GM12865 (cell line): ENCODE measurements around the gene SKP2.

Source experiments
- DNase-seq: peaks from one replicate; pipeline ENCODE4 v3.0.0; 2010; ENCODE audit warnings: low read depth
- H3K4me3 ChIP-seq: 2 replicates; pipeline ENCODE4 v1.5.1; 2011; ENCODE audit warnings: mild to moderate bottlenecking, low read depth, low read length, control low read depth
- TF ChIP-seq, protein P1 (sequence below): IDR thresholded peaks from 2 replicates; pipeline ENCODE4 v1.5.1; 2011; ENCODE audit warnings: low read length, control low read depth, low read depth, inconsistent platforms; ENCODE audit not compliant: insufficient read depth; ENCODE audit errors: missing control alignments

The SKP2 gene

DNA sequence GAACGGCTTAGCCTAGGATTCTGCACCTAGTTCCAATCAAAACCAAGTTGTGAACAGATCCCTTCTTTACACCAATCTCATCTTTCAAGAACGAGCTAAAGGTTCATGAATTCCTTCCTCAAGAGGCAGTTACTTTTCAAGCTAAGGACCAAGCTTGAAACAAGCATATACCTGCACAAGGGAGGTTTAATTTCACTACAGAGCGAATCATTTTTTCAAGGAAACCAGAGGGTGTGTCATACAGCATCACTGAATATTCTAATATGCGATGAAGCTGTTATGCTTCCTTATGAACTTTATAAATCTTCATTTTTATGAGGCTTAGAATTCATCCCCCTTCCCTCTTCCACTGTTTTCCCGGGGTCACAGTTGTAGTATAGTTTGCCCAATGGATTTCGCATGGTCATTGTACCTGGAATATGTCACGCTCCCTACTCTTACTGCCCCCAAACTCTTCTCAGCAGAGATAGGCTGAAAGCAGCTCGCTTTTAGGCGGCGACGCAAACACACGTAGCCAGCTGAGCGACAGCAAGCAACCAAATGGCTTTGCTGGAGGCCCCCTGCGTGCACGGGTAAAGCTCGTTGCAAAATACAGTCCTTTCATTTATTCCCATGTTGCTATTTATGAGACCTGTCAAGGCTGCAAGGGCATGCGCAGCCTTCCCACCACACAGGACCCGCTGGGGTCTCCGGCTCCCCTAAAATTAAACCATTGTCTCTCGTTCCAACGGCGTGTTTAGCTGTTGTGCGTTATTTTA, 1.1 kb upstream of the SKP2 start:
- DNase-seq: peak; percentile 73
- TF ChIP-seq, protein P1, sequence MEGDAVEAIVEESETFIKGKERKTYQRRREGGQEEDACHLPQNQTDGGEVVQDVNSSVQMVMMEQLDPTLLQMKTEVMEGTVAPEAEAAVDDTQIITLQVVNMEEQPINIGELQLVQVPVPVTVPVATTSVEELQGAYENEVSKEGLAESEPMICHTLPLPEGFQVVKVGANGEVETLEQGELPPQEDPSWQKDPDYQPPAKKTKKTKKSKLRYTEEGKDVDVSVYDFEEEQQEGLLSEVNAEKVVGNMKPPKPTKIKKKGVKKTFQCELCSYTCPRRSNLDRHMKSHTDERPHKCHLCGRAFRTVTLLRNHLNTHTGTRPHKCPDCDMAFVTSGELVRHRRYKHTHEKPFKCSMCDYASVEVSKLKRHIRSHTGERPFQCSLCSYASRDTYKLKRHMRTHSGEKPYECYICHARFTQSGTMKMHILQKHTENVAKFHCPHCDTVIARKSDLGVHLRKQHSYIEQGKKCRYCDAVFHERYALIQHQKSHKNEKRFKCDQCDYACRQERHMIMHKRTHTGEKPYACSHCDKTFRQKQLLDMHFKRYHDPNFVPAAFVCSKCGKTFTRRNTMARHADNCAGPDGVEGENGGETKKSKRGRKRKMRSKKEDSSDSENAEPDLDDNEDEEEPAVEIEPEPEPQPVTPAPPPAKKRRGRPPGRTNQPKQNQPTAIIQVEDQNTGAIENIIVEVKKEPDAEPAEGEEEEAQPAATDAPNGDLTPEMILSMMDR: no peak
- peak overlapping the region; percentile 84 for H3K4me3 ChIP-seq

DNA sequence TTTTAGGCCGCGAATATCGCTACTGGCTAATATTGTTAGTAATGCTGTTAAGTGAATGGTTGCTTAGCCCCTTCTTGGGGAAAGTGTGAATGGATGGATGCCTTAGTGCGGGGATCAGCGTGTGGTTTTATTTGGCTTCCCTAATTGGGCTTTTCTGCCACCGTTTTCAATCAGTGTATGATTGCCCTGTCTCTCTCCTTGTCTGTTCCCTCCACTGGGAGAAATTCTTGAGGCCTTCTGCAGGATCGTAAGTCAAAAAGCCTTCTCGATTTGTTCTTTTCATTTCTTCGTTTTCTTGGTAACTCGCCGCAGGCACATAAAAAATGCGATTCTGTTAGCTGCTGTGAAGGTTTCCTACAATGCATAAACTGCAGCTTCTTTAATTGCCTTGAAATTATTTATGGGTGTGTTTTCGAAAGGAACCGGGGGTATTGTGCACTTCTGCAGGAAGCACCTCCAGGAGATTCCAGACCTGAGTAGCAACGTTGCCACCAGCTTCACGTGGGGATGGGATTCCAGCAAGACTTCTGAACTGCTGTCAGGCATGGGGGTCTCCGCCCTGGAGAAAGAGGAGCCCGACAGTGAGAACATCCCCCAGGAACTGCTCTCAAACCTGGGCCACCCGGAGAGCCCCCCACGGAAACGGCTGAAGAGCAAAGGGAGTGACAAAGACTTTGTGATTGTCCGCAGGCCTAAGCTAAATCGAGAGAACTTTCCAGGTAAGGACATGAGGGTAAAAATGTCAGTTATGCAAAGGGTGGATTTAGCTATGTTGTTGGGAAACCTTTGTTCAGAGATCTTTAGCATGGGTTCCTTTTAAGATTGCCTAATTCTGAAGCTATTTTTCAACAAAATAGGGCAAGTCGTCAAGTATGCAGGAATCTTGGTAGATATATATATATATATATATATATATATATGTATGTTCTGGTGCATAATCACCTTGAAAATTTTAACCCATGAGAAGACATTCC, 700 bp downstream of the SKP2 start:
- peak; percentile 10 for DNase-seq
- TF ChIP-seq, protein P1: no peak
- H3K4me3 ChIP-seq: peak overlapping the region; percentile 84

DNA sequence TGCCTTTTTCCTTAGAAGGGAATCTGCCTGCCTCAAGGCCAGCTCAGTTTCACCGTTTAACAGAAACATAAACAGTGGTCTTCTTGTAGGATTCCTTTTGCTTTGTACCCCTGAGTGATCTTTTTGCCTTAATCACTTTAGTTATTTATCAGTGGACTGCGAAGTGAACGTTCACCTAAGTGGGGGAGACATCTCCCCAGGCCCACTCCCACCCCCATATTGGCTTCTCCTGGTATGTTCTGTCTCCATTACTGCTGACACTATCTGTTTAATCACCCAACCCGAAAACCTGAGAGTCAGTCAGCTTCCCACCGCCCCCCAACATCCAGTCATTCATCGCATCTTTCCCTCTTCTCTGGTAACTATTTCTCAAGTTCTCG, 1.4 kb downstream of the SKP2 start:
- TF ChIP-seq, protein P1: no peak
- DNase-seq: no peak
- peak overlapping the region; percentile 84 for H3K4me3 ChIP-seq

DNA sequence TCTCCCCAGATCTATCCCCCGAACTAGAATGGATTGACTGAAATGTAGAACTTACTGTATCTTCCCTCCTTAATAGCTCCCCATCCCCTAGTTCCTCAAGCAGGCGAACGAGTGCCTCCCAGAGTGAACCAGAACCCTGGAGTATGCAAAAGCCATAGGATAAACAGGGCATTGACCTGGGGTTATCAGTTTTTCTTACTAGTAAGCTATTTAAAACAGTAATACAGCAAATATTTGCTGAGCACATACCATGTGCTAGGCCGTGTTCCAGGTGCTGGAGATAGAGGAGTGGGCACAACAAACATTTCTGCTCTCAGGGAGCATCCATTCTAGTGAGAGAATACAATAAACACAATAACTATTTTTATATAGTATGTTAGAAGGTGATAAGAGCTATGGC, 1.8 kb downstream of the SKP2 start:
- no peak for DNase-seq
- no peak overlapping the region for H3K4me3 ChIP-seq
- TF ChIP-seq, protein P1: no peak

DNA sequence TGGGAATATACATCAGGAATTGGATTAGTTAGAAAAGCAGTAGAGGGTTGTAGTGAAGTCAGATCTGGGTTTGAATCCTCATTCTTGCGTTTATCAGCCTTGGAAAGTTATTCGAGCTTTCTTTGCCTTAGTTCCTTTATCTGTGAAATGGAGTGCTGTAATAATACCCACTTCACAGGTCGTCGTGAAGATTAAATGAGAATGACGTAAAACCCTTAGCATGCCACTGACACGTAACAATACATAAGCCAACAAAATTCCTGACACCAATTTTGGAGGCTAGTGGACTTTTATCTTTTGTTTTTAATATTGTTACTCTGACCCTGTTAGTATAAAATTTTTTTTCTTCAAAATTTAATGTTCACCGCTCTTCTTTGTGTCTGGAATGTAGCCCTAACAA, 3.4 kb downstream of the SKP2 start:
- TF ChIP-seq, protein P1: no peak
- no peak overlapping the region for H3K4me3 ChIP-seq
- no peak for DNase-seq

DNA sequence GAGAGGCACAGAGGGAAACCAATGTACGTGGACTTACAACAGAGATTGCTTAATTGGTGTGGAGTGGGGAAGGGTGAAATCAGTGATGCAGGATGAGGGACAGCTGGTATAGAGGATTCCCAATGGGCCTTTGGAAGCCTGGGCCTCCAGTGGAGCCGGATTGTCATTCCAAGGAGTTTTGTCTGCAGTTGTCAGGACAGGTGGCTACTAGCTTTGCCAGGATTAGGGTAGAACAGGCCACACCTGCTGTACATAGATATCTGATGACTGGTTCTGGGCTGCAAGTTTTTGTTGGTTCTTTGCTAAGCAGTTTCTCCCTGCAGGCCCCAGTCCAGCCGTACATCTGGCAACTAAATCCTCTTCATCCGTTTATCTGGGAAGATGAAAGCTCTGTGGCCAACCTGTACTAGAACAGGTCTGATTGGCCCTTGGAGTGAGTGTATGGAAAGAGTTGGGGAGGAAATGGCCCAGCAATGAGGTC, 4.2 kb downstream of the SKP2 start:
- DNase-seq: no peak
- TF ChIP-seq, protein P1: no peak
- H3K4me3 ChIP-seq: no peak overlapping the region
